CD4-positive, alpha-beta T cell treated with Interleukin-4 for 4 hours (primary cell): ENCODE data around the gene TNFRSF21.
"Not testable (repeated sequence)": the region's sequence is repeated elsewhere in the genome, so short reads cannot be mapped to it uniquely, and the experiment has no call there.

ENCODE experiments used
- DNase-seq: peaks from one replicate; pipeline ENCODE4 v3.0.0-alpha.2; 2020

The TNFRSF21 gene

GRCh38 chr6:47321577-47321976 lies 11.9 kb upstream of the TNFRSF21 start:
- no peak for DNase-seq

- no peak for DNase-seq
Observed at GRCh38 chr6:47319867-47320266, 10.2 kb upstream of the TNFRSF21 start.

GRCh38 chr6:47319382-47319781 lies 9.7 kb upstream of the TNFRSF21 start:
- DNase-seq = no peak

- DNase-seq = no peak
Observed at GRCh38 chr6:47318236-47318989, 8.7 kb upstream of the TNFRSF21 start.

- DNase-seq = not testable (repeated sequence)
Observed at GRCh38 chr6:47315181-47315580, 5.5 kb upstream of the TNFRSF21 start.

GRCh38 chr6:47310131-47310480 lies 401 bp upstream of the TNFRSF21 start:
- DNase-seq = no peak

- no peak for DNase-seq
Observed at GRCh38 chr6:47308552-47309290, 984 bp downstream of the TNFRSF21 start.

- no peak for DNase-seq
Observed at GRCh38 chr6:47308198-47308517, 1.5 kb downstream of the TNFRSF21 start.

- no peak for DNase-seq
Observed at GRCh38 chr6:47307362-47308197, 2.1 kb downstream of the TNFRSF21 start.

- DNase-seq = no peak
Observed at GRCh38 chr6:47306887-47307286, 2.8 kb downstream of the TNFRSF21 start.

- no peak for DNase-seq
Observed at GRCh38 chr6:47303861-47304260, 5.8 kb downstream of the TNFRSF21 start.

- no peak for DNase-seq
Observed at GRCh38 chr6:47303342-47303741, 6.4 kb downstream of the TNFRSF21 start.

- no peak for DNase-seq
Observed at GRCh38 chr6:47302043-47302442, 7.7 kb downstream of the TNFRSF21 start.

GRCh38 chr6:47301441-47301840 lies 8.3 kb downstream of the TNFRSF21 start:
- no peak for DNase-seq

GRCh38 chr6:47300417-47300816 lies 9.3 kb downstream of the TNFRSF21 start:
- no peak for DNase-seq

GRCh38 chr6:47299965-47300364 lies 9.7 kb downstream of the TNFRSF21 start:
- DNase-seq = no peak

- no peak for DNase-seq
Observed at GRCh38 chr6:47298475-47298874, 11.2 kb downstream of the TNFRSF21 start.

- no peak for DNase-seq
Observed at GRCh38 chr6:47294990-47295389, 14.7 kb downstream of the TNFRSF21 start.

GRCh38 chr6:47292944-47293343 lies 16.8 kb downstream of the TNFRSF21 start:
- DNase-seq = no peak

GRCh38 chr6:47292027-47292426 lies 17.7 kb downstream of the TNFRSF21 start:
- no peak for DNase-seq

- no peak for DNase-seq
Observed at GRCh38 chr6:47290124-47290834, 19.4 kb downstream of the TNFRSF21 start.

- no peak for DNase-seq
Observed at GRCh38 chr6:47288267-47289090, 21.2 kb downstream of the TNFRSF21 start.
